Activated B cell treated with CpG ODN at 0.5 μM for 24 hours (primary cell): ENCODE measurements around the gene LCN6. TPM values are rescaled to one million over a fixed set of nuclear protein-coding genes. Genes with fewer than 3 reads are reported as not detected.
"Not testable (repeated sequence)": the region's sequence is repeated elsewhere in the genome, so short reads cannot be mapped to it uniquely, and the experiment has no call there.

Experiments used
- ATAC-seq: fragments of 200-7000 bp; cut with Tn5 transposase; one replicate; pipeline ENCODE4 v1.10.0; 2021; ENCODE audit warnings: low read depth, mild to moderate bottlenecking, moderate library complexity
- CTCF ChIA-PET: fragments of 350-600 bp; sonication (Branson Sonifier 250); formaldehyde crosslinking; loops from one replicate; lab custom pipeline; 2021; ENCODE audit warnings: antibody characterized with exemption; lab: Charles Lee
- POLR2A ChIA-PET: fragments of 350-600 bp; sonication (Branson Sonifier 250); formaldehyde crosslinking; loops from one replicate; lab custom pipeline; 2021; ENCODE audit warnings: antibody characterized with exemption; lab: Charles Lee
- DNase-seq: peaks from one replicate; pipeline ENCODE4 v3.0.0; 2022
- H3K27ac Mint-ChIP-seq: one replicate; pipeline ENCODE4 v1.8.0; 2020; ENCODE audit warnings: mixed read lengths
- H3K27me3 Mint-ChIP-seq: one replicate; pipeline ENCODE4 v1.8.0; 2021; ENCODE audit warnings: mixed read lengths
- H3K36me3 Mint-ChIP-seq: one replicate; pipeline ENCODE4 v1.8.0; 2021; ENCODE audit warnings: low read depth, mixed read lengths
- H3K4me1 Mint-ChIP-seq: one replicate; pipeline ENCODE4 v1.8.0; 2021; ENCODE audit warnings: mixed read lengths
- H3K4me3 Mint-ChIP-seq: one replicate; pipeline ENCODE4 v1.8.0; 2020; ENCODE audit warnings: mild to moderate bottlenecking, mixed read lengths
- H3K9me3 Mint-ChIP-seq: one replicate; pipeline ENCODE4 v1.8.0; 2020; ENCODE audit warnings: mixed read lengths
- intact Hi-C: fragments of 100-400 bp; cut with micrococcal nuclease; formaldehyde crosslinking; loops from one replicate; pipeline ENCODE4 v1.15.1; 2024
- total RNA-seq: library from RNA; stranded (reverse); gene quantifications from 2 replicates; pipeline ENCODE4 v1.2.3, GENCODE V29; 2022
- TF ChIP-seq, protein P1 (sequence below): fragments of 200-600 bp; IDR thresholded peaks from one replicate; pipeline ENCODE4 v1.8.0; 2022; ENCODE audit warnings: antibody characterized with exemption, mild to moderate bottlenecking

The LCN6 gene
- total RNA-seq, 1 donor from 2014 or later = not detected

- CTCF ChIA-PET = no interaction called here
- H3K4me3 Mint-ChIP-seq = no peak overlapping the region
- ATAC-seq (no peak), DNase-seq (no peak)
- H3K27ac Mint-ChIP-seq = peak overlapping the region; percentile 35
- no peaks in the 10 kb centered on the region for H3K36me3 Mint-ChIP-seq
- no peaks in the 10 kb centered on the region for H3K27me3 Mint-ChIP-seq
- peaks cover 59% of the 10 kb centered on the region for H3K4me1 Mint-ChIP-seq
- intact Hi-C loops = no loop called here
- TF ChIP-seq, protein P1, sequence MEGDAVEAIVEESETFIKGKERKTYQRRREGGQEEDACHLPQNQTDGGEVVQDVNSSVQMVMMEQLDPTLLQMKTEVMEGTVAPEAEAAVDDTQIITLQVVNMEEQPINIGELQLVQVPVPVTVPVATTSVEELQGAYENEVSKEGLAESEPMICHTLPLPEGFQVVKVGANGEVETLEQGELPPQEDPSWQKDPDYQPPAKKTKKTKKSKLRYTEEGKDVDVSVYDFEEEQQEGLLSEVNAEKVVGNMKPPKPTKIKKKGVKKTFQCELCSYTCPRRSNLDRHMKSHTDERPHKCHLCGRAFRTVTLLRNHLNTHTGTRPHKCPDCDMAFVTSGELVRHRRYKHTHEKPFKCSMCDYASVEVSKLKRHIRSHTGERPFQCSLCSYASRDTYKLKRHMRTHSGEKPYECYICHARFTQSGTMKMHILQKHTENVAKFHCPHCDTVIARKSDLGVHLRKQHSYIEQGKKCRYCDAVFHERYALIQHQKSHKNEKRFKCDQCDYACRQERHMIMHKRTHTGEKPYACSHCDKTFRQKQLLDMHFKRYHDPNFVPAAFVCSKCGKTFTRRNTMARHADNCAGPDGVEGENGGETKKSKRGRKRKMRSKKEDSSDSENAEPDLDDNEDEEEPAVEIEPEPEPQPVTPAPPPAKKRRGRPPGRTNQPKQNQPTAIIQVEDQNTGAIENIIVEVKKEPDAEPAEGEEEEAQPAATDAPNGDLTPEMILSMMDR = no peak
- no peaks in the 10 kb centered on the region for H3K9me3 Mint-ChIP-seq
- POLR2A ChIA-PET = interaction anchor here (0.7 to 9.1 kb wide), 2 partner anchors 35 to 168 kb away, joined by 4 to 132 read pairs; no protein-coding TSS in a partner anchor
Measured at GRCh38 chr9:136763649-136764035, 15.3 kb upstream of the LCN6 start.

GRCh38 chr9:136762915-136763648 lies 14.8 kb upstream of the LCN6 start:
- peaks cover 64% of the 10 kb centered on the region for H3K4me1 Mint-ChIP-seq

DNA sequence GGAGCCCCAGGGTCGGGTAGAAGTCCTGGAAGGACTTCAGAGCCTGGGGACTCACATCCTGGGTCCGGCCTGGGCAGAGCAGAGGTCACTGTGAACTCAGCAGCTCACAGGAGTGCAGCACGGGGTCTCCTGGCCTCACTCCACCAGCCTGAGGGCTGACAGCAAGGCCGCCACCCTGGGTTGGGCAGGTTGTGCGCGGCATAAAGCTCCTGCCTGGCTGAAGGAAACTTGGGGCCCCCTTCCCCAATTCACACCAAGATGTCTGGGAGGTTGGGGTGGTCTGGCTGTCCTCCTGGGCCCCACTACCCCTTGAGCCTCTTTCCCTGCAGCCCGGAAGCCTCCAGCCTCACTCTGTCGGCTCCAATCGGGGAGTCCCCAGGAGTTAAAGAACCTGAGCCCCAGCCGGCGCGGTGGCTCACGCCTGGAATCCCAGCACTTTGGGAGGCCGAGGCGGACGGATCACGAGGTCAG lies 13.9 kb upstream of the LCN6 start:
- Mint-ChIP-seq H3K4me3 (no peak overlapping the region), H3K4me1 (peaks cover 64% of the 10 kb centered on the region), H3K27me3 (no peaks in the 10 kb centered on the region), H3K27ac (no peak overlapping the region), H3K9me3 (no peaks in the 10 kb centered on the region), H3K36me3 (no peaks in the 10 kb centered on the region)
- ChIA-PET CTCF (no interaction called here), POLR2A (interaction anchor here (0.6 to 9.1 kb wide), 4 partner anchors 34 to 273 kb away, joined by 4 to 132 read pairs (median 10); no protein-coding TSS in a partner anchor)
- intact Hi-C loops = no loop called here
- DNase-seq (no peak), ATAC-seq (no peak)
- TF ChIP-seq, protein P1 = no peak

More at GRCh38 chr9:136762915-136763648, 14.8 kb upstream of the LCN6 start:
- H3K4me3 Mint-ChIP-seq = peak overlapping the region; percentile 4
- DNase-seq = no peak
- H3K27me3 Mint-ChIP-seq = no peaks in the 10 kb centered on the region
- no peaks in the 10 kb centered on the region for H3K9me3 Mint-ChIP-seq
- H3K27ac Mint-ChIP-seq = no peak overlapping the region
- ChIA-PET POLR2A (interaction anchor here (0.6 to 9.1 kb wide), 4 partner anchors 35 to 168 kb away, joined by 4 to 132 read pairs (median 10); no protein-coding TSS in a partner anchor), CTCF (no interaction called here)
- intact Hi-C loops = no loop called here
- H3K36me3 Mint-ChIP-seq = no peaks in the 10 kb centered on the region
- TF ChIP-seq, protein P1 = no peak
- peak; percentile 16 for ATAC-seq

GRCh38 chr9:136761545-136761981 lies 13.2 kb upstream of the LCN6 start:
- no peak for ATAC-seq
- Mint-ChIP-seq H3K36me3 (no peaks in the 10 kb centered on the region), H3K4me3 (no peak overlapping the region), H3K27ac (no peak overlapping the region), H3K4me1 (peaks cover 64% of the 10 kb centered on the region), H3K27me3 (no peaks in the 10 kb centered on the region), H3K9me3 (no peaks in the 10 kb centered on the region)
- CTCF ChIA-PET = no interaction called here
- POLR2A ChIA-PET = interaction anchor here (1.3 to 9.1 kb wide), 2 partner anchors 33 to 273 kb away, joined by 4 to 132 read pairs; no protein-coding TSS in a partner anchor
- TF ChIP-seq, protein P1 = no peak
- no peak for DNase-seq
- intact Hi-C loops = no loop called here

DNA sequence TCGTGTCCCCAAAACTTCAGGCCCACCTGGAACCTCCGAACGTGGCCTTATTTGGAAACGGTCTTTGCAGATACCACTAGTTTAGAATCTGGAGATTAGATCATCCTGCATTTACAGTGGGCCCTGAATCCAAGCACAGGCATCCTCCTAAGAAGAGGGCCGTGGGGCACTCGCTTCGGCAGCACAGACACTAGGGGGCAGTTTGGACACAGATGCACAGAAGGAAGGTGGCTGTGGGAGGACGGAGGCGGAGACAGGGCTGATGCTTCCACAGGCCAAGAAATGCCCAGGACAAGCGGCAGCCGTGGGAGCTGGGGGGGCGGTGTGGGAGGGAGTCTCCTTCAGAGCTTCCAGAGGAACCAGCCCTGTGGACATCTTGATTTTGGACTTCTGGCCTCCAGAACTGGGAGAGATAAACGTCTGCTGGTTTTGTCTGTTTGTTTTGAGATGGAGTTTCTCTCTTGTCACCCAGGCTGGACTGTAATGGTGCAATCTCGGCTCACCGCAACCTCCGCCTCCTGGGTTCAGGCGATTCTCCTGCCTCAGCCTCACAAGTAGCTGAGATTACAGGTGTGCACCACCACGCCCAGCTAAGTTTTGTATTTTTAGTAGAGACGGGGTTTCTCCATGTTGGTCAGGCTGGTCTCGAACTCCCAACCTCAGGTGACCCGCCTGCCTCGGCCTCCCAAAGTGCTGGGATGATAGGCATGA lies 12.7 kb upstream of the LCN6 start:
- CTCF ChIA-PET = interaction anchor here (1.0 to 1.3 kb wide), 4 partner anchors 11 to 33 kb away, joined by 3 read pairs; no protein-coding TSS in a partner anchor
- H3K27me3 Mint-ChIP-seq, ATAC-seq, DNase-seq, H3K36me3 Mint-ChIP-seq, intact Hi-C loops, H3K9me3 Mint-ChIP-seq: not testable (repeated sequence)
- Mint-ChIP-seq H3K4me3 (peak overlapping the region; percentile 52), H3K27ac (peak overlapping the region; percentile 59), H3K4me1 (peaks cover 64% of the 10 kb centered on the region)
- POLR2A ChIA-PET = interaction anchor here (0.6 to 9.1 kb wide), 3 partner anchors 33 to 274 kb away, joined by 3 to 132 read pairs (median 4); partner anchors contain the start of gene RABL6
